Measurements from ENCODE around the gene C17orf50.

C17orf50 gene

DNA sequence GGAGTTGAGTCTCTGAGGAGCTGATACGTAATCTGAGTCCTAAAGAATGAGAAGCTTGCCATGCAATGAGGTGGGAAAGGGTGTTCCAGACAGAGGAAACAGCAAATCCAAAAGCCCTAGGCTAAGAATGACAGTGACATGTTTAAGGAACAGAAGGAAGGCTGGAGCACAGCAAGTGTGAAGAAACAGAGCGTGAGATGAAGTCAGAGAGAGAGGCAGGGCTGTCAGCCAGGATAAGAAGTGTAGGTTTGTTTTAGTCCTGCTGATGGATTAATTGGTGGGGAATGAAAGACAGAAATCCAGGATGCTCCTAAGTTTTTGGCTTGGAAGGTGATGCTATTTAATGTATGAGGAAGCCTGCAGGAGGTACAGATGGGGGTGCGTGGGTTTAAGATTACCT is 20.3 kb downstream of the C17orf50 start:
- H3K79me2 ChIP-seq (ENCODE audit: control insufficient read depth, low read length) = no peaks in the 10 kb centered on the region
- no peak overlapping the region for H3K27ac ChIP-seq (ENCODE audit: low read depth, low read length)
- H3F3A ChIP-seq (ENCODE audit: control insufficient read depth, insufficient read depth) = no peaks in the 10 kb centered on the region
- H3K4me3 ChIP-seq (ENCODE audit: low read length) = no peak overlapping the region
- TF ChIP-seq CTCF (IDR thresholded peaks at IDR 0.05; ENCODE audit: low read depth, low read length, poor library complexity, severe bottlenecking) = no peak
- H3K4me1 ChIP-seq (ENCODE audit: control insufficient read depth, low read length) = no peaks in the 10 kb centered on the region
- no peaks in the 10 kb centered on the region for H4K20me1 ChIP-seq (ENCODE audit: control insufficient read depth, insufficient read depth, low read depth, low read length)
- H3K4me2 ChIP-seq (ENCODE audit: low read length) = no peak overlapping the region
- no peaks in the 10 kb centered on the region for H3K9me2 ChIP-seq (replicated peaks; ENCODE audit: control insufficient read depth, low read length)
- H3K27me3 ChIP-seq (ENCODE audit: control insufficient read depth, low read length) = peaks cover 25% of the 10 kb centered on the region
- no peaks in the 10 kb centered on the region for H3K9me3 ChIP-seq (ENCODE audit: control insufficient read depth, insufficient read depth, low read length)
- H3K36me3 ChIP-seq (ENCODE audit: control insufficient read depth, low read length) = no peaks in the 10 kb centered on the region

GRCh38 chr17:35784895-35785294 is 24.2 kb downstream of the C17orf50 start:
- no peaks in the 10 kb centered on the region for H4K20me1 ChIP-seq (ENCODE audit: control insufficient read depth, insufficient read depth, low read depth, low read length)
- no peak overlapping the region for H3K27ac ChIP-seq (ENCODE audit: low read depth, low read length)
- no peaks in the 10 kb centered on the region for H3K79me2 ChIP-seq (ENCODE audit: control insufficient read depth, low read length)
- H3K36me3 ChIP-seq (ENCODE audit: control insufficient read depth, low read length) = no peaks in the 10 kb centered on the region
- no peaks in the 10 kb centered on the region for H3K9me3 ChIP-seq (ENCODE audit: control insufficient read depth, insufficient read depth, low read length)
- H3F3A ChIP-seq (ENCODE audit: control insufficient read depth, insufficient read depth) = 0 out of 2 replicates have a peak, but pooled peaks cover 2% of the 10 kb centered on the region
- no peak overlapping the region for H3K4me2 ChIP-seq (ENCODE audit: low read length)
- no peaks in the 10 kb centered on the region for H3K9me2 ChIP-seq (replicated peaks; ENCODE audit: control insufficient read depth, low read length)
- TF ChIP-seq EZH2phosphoT487 (IDR thresholded peaks at IDR 0.05; ENCODE audit: borderline replicate concordance, low read length) (no peak), CTCF (IDR thresholded peaks at IDR 0.05; ENCODE audit: low read depth, low read length, poor library complexity, severe bottlenecking) (no peak)
- H3K4me1 ChIP-seq (ENCODE audit: control insufficient read depth, low read length) = no peaks in the 10 kb centered on the region
- H3K27me3 ChIP-seq (ENCODE audit: control insufficient read depth, low read length) = peaks cover 42% of the 10 kb centered on the region
- H3K4me3 ChIP-seq (ENCODE audit: low read length) = no peak overlapping the region

DNA sequence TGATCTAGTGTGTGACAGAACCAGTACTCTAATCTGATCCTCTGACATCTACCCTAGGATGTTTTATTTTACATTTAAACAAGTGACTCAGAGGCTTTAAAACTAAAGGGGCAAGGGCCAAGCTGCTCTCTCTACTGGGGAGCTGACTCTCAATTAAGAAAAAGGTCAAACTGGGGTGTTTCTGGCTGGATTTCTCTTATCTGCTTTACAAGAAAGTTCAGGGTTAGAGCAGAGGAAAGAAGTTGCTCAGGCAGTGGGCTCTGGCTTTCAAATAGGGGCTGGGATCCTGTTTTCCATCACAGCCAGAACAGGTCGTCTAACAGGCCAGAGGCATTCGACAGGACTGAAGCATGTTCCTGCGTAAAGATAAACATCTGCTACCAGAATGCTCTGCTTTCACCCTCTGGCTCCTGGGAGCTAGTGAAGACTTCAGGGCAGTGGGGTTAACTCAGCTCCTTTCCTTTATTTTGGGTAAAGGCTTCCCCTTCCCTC is 26.3 kb downstream of the C17orf50 start:
- TF ChIP-seq CTCF (IDR thresholded peaks at IDR 0.05; ENCODE audit: low read depth, low read length, poor library complexity, severe bottlenecking) (no peak), EZH2phosphoT487 (IDR thresholded peaks at IDR 0.05; ENCODE audit: borderline replicate concordance, low read length) (no peak)

More for the DNA sequence above, 26.3 kb downstream of the C17orf50 start:
- no peaks in the 10 kb centered on the region for H3K36me3 ChIP-seq (ENCODE audit: control insufficient read depth, low read length)
- no peak overlapping the region for H3K4me3 ChIP-seq (ENCODE audit: low read length)
- H3K9me3 ChIP-seq (ENCODE audit: control insufficient read depth, insufficient read depth, low read length) = no peaks in the 10 kb centered on the region
- no peak overlapping the region for H3K27ac ChIP-seq (ENCODE audit: low read depth, low read length)
- H3K79me2 ChIP-seq (ENCODE audit: control insufficient read depth, low read length) = no peaks in the 10 kb centered on the region
- H3K4me2 ChIP-seq (ENCODE audit: low read length) = no peak overlapping the region
- H3K9me2 ChIP-seq (replicated peaks; ENCODE audit: control insufficient read depth, low read length) = no peaks in the 10 kb centered on the region
- H3F3A ChIP-seq (ENCODE audit: control insufficient read depth, insufficient read depth) = 0 out of 2 replicates have a peak, but pooled peaks cover 2% of the 10 kb centered on the region
- peaks cover 45% of the 10 kb centered on the region for H3K27me3 ChIP-seq (ENCODE audit: control insufficient read depth, low read length)
- no peaks in the 10 kb centered on the region for H4K20me1 ChIP-seq (ENCODE audit: control insufficient read depth, insufficient read depth, low read depth, low read length)
- no peaks in the 10 kb centered on the region for H3K4me1 ChIP-seq (ENCODE audit: control insufficient read depth, low read length)

Data from DOHH2 (cell line).